HEK293 (cell line): ENCODE results near the gene BMAL1.

Experiments used
- CTCF ChIA-PET: fragments of 350-600 bp; formaldehyde crosslinking; extraction: SDS; loops from one replicate; lab custom pipeline; 2021; ENCODE audit warnings: antibody characterized with exemption; lab: Yijun Ruan, JAX
- POLR2A ChIA-PET: fragments of 300-600 bp; formaldehyde crosslinking; extraction: SDS; loops from one replicate; lab custom pipeline; 2020; ENCODE audit warnings: antibody characterized with exemption, inconsistent platforms; lab: Yijun Ruan, JAX
- H3K27ac ChIP-seq: fragments of 200-500 bp; sonication (Bioruptor generic); 2 replicates; pipeline ENCODE4 v1.5.1; 2014; ENCODE audit warnings: low read depth, low read length, control low read depth, inconsistent platforms; ENCODE audit errors: extremely low read depth
- H3K36me3 ChIP-seq, 2 experiments: fragments of 200-500 bp in 1 of 2; sonication (Bioruptor generic) in 1 of 2; 1 replicate in 1 of 2; 2 replicates in 1 of 2; pipeline ENCODE4 v1.5.1; 2014 to 2017; ENCODE audit warnings: inconsistent platforms in 2 of 2, low read length in 2 of 2; ENCODE audit not compliant: control insufficient read depth in 2 of 2, insufficient read depth in 1 of 2
- H3K4me1 ChIP-seq: fragments of 200-500 bp; sonication (Bioruptor generic); 2 replicates; pipeline ENCODE4 v1.5.1; 2014; ENCODE audit warnings: mild to moderate bottlenecking, low read length, inconsistent platforms; ENCODE audit not compliant: control insufficient read depth, insufficient read depth
- H3K4me3 ChIP-seq: 2 replicates; pipeline ENCODE4 v1.5.1; 2011; ENCODE audit warnings: low read depth, mild to moderate bottlenecking, control low read depth, low read length, moderate library complexity
- H3K9me3 ChIP-seq: fragments of 200-500 bp; sonication (Bioruptor generic); 2 replicates; pipeline ENCODE4 v1.5.1; 2014; ENCODE audit warnings: low read depth, low read length, inconsistent platforms; ENCODE audit not compliant: control insufficient read depth, insufficient read depth
- BCL11B ChIP-seq: fragments of 450-650 bp; formaldehyde crosslinking; IDR thresholded peaks from 2 replicates; pipeline ENCODE4 v1.5.1; 2016; ENCODE audit warnings: low read depth, missing biosample characterization, missing genetic modification characterization
- IKZF3 ChIP-seq: fragments of 450-650 bp; IDR thresholded peaks from 2 replicates; pipeline ENCODE4 v1.5.0; 2018; ENCODE audit warnings: missing biosample characterization, mild to moderate bottlenecking, missing genetic modification characterization, moderate library complexity
- KLF8 ChIP-seq: fragments of 450-650 bp; formaldehyde crosslinking; IDR thresholded peaks from 2 replicates; pipeline ENCODE4 v1.5.1; 2016; ENCODE audit warnings: missing biosample characterization, missing genetic modification characterization
- MYNN ChIP-seq: fragments of 450-650 bp; formaldehyde crosslinking; IDR thresholded peaks from 2 replicates; pipeline ENCODE4 v1.5.1; 2016; ENCODE audit warnings: missing biosample characterization, missing genetic modification characterization, borderline replicate concordance
- OSR2 ChIP-seq: fragments of 450-650 bp; formaldehyde crosslinking; IDR thresholded peaks from 2 replicates; pipeline ENCODE4 v1.5.1; 2016; ENCODE audit warnings: missing biosample characterization, missing genetic modification characterization
- TRIM28 ChIP-seq: IDR thresholded peaks from 2 replicates; pipeline ENCODE4 v1.6.1; 2011; ENCODE audit warnings: low read length, control low read depth, borderline replicate concordance
- ZBTB44 ChIP-seq: fragments of 450-650 bp; IDR thresholded peaks from 2 replicates; pipeline ENCODE4 v1.5.1; 2018; ENCODE audit warnings: missing biosample characterization, mild to moderate bottlenecking, missing genetic modification characterization
- ZNF155 ChIP-seq: fragments of 450-650 bp; formaldehyde crosslinking; IDR thresholded peaks from 2 replicates; pipeline ENCODE4 v1.5.1; 2016; ENCODE audit warnings: missing biosample characterization, missing genetic modification characterization
- ZNF211 ChIP-seq: fragments of 450-650 bp; formaldehyde crosslinking; IDR thresholded peaks from 2 replicates; pipeline ENCODE4 v1.5.1; 2016; ENCODE audit warnings: low read depth, missing biosample characterization, missing genetic modification characterization
- ZNF24 ChIP-seq: fragments of 450-650 bp; formaldehyde crosslinking; IDR thresholded peaks from 2 replicates; pipeline ENCODE4 v1.5.1; 2016; ENCODE audit warnings: missing biosample characterization, missing genetic modification characterization
- ZNF324 ChIP-seq: fragments of 450-650 bp; formaldehyde crosslinking; IDR thresholded peaks from 2 replicates; pipeline ENCODE4 v1.5.1; 2016; ENCODE audit warnings: missing biosample characterization, missing genetic modification characterization
- ZNF354C ChIP-seq: fragments of 450-650 bp; formaldehyde crosslinking; IDR thresholded peaks from 2 replicates; pipeline ENCODE4 v1.5.1; 2016; ENCODE audit warnings: missing biosample characterization, missing genetic modification characterization, low read depth, borderline replicate concordance
- ZNF488 ChIP-seq: fragments of 450-650 bp; formaldehyde crosslinking; IDR thresholded peaks from 2 replicates; pipeline ENCODE4 v1.5.1; 2016; ENCODE audit warnings: missing biosample characterization, missing genetic modification characterization
- ZNF558 ChIP-seq: fragments of 450-650 bp; formaldehyde crosslinking; IDR thresholded peaks from 2 replicates; pipeline ENCODE4 v1.5.1; 2016; ENCODE audit warnings: missing biosample characterization, missing genetic modification characterization
- ZNF621 ChIP-seq: fragments of 450-650 bp; formaldehyde crosslinking; IDR thresholded peaks from 2 replicates; pipeline ENCODE4 v1.5.1; 2017; ENCODE audit warnings: missing biosample characterization, missing genetic modification characterization
- ZNF658 ChIP-seq: fragments of 450-650 bp; formaldehyde crosslinking; IDR thresholded peaks from 2 replicates; pipeline ENCODE4; 2016; ENCODE audit warnings: missing biosample characterization, missing genetic modification characterization
- ZNF704 ChIP-seq: fragments of 450-650 bp; formaldehyde crosslinking; IDR thresholded peaks from 2 replicates; pipeline ENCODE4 v1.5.1; 2016; ENCODE audit warnings: missing biosample characterization, missing genetic modification characterization
- TF ChIP-seq, protein P1 (sequence below): fragments of 450-650 bp; formaldehyde crosslinking; IDR thresholded peaks from 2 replicates; pipeline ENCODE4 v1.5.1; 2016; ENCODE audit warnings: missing biosample characterization, missing genetic modification characterization
- TF ChIP-seq, protein P2 (sequence below): fragments of 450-650 bp; formaldehyde crosslinking; IDR thresholded peaks from 2 replicates; pipeline ENCODE4 v1.5.1; 2016; ENCODE audit warnings: missing biosample characterization, missing genetic modification characterization
- TF ChIP-seq, protein P3 (sequence below): fragments of 450-650 bp; formaldehyde crosslinking; IDR thresholded peaks from 2 replicates; pipeline ENCODE4 v1.5.1; 2016; ENCODE audit warnings: missing biosample characterization, missing genetic modification characterization, borderline replicate concordance
- TF ChIP-seq, protein P4 (sequence below): fragments of 450-650 bp; formaldehyde crosslinking; IDR thresholded peaks from 2 replicates; pipeline ENCODE4 v1.5.1; 2016; ENCODE audit warnings: missing biosample characterization, missing genetic modification characterization

The BMAL1 gene

GRCh38 chr11:13386567-13386966, 109.0 kb downstream of the BMAL1 start:
- Histone ChIP-seq H3K4me3 (no peak overlapping the region), H3K4me1 (no peaks in the 10 kb centered on the region), H3K27ac (no peak overlapping the region), H3K36me3 (peaks cover 0 to 69% of the 10 kb centered on the region in 2 experiments; a peak in 1 of 3 replicates), H3K9me3 (no peaks in the 10 kb centered on the region)
- TF ChIP-seq ZNF558 (tag by site-specific recombination) (no peak), ZNF354C (tag by site-specific recombination) (no peak), ZNF24 (tag by site-specific recombination) (no peak), ZBTB44 (tag by site-specific recombination) (no peak), ZNF211 (no peak), ZNF621 (tag by site-specific recombination) (no peak), ZNF155 (tag by site-specific recombination) (no peak)
- TF ChIP-seq, protein P1, sequence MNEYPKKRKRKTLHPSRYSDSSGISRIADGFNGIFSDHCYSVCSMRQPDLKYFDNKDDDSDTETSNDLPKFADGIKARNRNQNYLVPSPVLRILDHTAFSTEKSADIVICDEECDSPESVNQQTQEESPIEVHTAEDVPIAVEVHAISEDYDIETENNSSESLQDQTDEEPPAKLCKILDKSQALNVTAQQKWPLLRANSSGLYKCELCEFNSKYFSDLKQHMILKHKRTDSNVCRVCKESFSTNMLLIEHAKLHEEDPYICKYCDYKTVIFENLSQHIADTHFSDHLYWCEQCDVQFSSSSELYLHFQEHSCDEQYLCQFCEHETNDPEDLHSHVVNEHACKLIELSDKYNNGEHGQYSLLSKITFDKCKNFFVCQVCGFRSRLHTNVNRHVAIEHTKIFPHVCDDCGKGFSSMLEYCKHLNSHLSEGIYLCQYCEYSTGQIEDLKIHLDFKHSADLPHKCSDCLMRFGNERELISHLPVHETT (tag by site-specific recombination), result no peak
- TF ChIP-seq, protein P2, sequence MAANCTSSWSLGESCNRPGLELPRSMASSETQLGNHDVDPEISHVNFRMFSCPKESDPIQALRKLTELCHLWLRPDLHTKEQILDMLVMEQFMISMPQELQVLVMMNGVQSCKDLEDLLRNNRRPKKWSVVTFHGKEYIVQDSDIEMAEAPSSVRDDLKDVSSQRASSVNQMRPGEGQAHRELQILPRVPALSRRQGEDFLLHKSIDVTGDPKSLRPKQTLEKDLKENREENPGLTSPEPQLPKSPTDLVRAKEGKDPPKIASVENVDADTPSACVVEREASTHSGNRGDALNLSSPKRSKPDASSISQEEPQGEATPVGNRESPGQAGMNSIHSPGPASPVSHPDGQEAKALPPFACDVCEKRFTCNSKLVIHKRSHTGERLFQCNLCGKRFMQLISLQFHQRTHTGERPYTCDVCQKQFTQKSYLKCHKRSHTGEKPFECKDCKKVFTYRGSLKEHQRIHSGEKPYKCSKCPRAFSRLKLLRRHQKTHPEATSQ, result no peak
- TF ChIP-seq, protein P3, sequence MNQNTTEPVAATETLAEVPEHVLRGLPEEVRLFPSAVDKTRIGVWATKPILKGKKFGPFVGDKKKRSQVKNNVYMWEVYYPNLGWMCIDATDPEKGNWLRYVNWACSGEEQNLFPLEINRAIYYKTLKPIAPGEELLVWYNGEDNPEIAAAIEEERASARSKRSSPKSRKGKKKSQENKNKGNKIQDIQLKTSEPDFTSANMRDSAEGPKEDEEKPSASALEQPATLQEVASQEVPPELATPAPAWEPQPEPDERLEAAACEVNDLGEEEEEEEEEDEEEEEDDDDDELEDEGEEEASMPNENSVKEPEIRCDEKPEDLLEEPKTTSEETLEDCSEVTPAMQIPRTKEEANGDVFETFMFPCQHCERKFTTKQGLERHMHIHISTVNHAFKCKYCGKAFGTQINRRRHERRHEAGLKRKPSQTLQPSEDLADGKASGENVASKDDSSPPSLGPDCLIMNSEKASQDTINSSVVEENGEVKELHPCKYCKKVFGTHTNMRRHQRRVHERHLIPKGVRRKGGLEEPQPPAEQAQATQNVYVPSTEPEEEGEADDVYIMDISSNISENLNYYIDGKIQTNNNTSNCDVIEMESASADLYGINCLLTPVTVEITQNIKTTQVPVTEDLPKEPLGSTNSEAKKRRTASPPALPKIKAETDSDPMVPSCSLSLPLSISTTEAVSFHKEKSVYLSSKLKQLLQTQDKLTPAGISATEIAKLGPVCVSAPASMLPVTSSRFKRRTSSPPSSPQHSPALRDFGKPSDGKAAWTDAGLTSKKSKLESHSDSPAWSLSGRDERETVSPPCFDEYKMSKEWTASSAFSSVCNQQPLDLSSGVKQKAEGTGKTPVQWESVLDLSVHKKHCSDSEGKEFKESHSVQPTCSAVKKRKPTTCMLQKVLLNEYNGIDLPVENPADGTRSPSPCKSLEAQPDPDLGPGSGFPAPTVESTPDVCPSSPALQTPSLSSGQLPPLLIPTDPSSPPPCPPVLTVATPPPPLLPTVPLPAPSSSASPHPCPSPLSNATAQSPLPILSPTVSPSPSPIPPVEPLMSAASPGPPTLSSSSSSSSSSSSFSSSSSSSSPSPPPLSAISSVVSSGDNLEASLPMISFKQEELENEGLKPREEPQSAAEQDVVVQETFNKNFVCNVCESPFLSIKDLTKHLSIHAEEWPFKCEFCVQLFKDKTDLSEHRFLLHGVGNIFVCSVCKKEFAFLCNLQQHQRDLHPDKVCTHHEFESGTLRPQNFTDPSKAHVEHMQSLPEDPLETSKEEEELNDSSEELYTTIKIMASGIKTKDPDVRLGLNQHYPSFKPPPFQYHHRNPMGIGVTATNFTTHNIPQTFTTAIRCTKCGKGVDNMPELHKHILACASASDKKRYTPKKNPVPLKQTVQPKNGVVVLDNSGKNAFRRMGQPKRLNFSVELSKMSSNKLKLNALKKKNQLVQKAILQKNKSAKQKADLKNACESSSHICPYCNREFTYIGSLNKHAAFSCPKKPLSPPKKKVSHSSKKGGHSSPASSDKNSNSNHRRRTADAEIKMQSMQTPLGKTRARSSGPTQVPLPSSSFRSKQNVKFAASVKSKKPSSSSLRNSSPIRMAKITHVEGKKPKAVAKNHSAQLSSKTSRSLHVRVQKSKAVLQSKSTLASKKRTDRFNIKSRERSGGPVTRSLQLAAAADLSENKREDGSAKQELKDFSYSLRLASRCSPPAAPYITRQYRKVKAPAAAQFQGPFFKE (tag by site-specific recombination), result no peak
- TF ChIP-seq, protein P4, sequence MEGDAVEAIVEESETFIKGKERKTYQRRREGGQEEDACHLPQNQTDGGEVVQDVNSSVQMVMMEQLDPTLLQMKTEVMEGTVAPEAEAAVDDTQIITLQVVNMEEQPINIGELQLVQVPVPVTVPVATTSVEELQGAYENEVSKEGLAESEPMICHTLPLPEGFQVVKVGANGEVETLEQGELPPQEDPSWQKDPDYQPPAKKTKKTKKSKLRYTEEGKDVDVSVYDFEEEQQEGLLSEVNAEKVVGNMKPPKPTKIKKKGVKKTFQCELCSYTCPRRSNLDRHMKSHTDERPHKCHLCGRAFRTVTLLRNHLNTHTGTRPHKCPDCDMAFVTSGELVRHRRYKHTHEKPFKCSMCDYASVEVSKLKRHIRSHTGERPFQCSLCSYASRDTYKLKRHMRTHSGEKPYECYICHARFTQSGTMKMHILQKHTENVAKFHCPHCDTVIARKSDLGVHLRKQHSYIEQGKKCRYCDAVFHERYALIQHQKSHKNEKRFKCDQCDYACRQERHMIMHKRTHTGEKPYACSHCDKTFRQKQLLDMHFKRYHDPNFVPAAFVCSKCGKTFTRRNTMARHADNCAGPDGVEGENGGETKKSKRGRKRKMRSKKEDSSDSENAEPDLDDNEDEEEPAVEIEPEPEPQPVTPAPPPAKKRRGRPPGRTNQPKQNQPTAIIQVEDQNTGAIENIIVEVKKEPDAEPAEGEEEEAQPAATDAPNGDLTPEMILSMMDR (tag by site-specific recombination), result no peak
- POLR2A ChIA-PET, result no interaction called here
- CTCF ChIA-PET, result interaction anchor here (0.6 to 2.6 kb wide), 10 partner anchors 10 to 1343 kb away, joined by 3 to 26 read pairs (median 4); no protein-coding TSS in a partner anchor

GRCh38 chr11:13388741-13389140, 111.2 kb downstream of the BMAL1 start:
- POLR2A ChIA-PET, result no interaction called here
- Histone ChIP-seq H3K4me1 (no peaks in the 10 kb centered on the region), H3K27ac (no peak overlapping the region), H3K4me3 (no peak overlapping the region), H3K36me3 (peaks cover 0 to 50% of the 10 kb centered on the region in 2 experiments; a peak in 1 of 3 replicates), H3K9me3 (no peaks in the 10 kb centered on the region)
- CTCF ChIA-PET, result interaction anchor here (0.9 kb wide), 1 partner anchor 79 kb away, joined by 3 read pairs; no protein-coding TSS in a partner anchor
- TF ChIP-seq ZNF704 (tag by site-specific recombination), result no peak
- TF ChIP-seq ZNF558 (tag by site-specific recombination), result no peak
- TF ChIP-seq OSR2 (tag by site-specific recombination), result no peak
- TF ChIP-seq IKZF3 (tag by site-specific recombination), result no peak
- no peak for TF ChIP-seq MYNN (tag by site-specific recombination)
- TF ChIP-seq ZNF658 (tag by site-specific recombination), result no peak
- TF ChIP-seq ZNF324 (tag by site-specific recombination), result no peak
- no peak for TF ChIP-seq TRIM28
- TF ChIP-seq BCL11B (tag by site-specific recombination), result no peak
- no peak for TF ChIP-seq ZNF488 (tag by site-specific recombination)
- no peak for TF ChIP-seq KLF8 (tag by site-specific recombination)
